ENCODE results near the gene INPP4B.

Gene INPP4B

DNA sequence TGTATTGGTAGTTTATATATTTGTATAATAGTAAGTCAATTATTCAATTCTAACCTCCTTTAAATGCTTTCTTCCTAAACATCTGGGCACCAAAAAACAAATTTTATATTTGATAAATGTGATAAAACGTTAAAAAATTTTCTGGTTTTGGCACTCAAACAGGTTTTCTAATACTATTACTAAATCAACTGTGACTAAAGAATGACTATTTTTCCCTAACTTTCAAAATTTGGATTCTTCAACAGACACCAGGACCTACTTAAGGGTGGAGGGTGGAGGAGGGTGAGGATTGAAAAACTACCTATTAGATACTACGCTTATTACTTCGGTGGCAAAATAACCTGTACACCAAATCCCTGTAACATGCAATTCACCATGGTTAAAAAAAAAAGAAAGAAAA, 654.2 kb downstream of the INPP4B start:
- no peak for DNase-seq

DNA sequence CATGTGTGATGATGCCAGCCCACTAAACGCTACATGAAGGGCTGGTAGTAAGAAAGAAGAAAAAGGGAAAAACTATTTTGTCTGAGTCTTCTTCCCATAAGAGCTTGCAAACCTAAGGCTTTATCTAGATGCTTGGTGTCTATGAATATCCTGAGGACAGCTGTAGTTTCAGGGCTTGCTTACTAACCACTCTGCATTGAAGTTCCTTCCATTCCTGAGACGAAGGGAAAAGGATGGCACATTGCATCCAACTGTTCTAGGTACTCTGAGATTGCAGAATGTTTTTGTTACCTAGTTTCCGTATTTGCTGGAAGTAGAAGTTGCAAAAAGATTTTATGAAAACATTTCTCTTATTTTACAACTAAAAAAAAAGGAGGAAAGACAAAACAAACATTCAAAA, 665.1 kb downstream of the INPP4B start:
- DNase-seq = no peak

DNA sequence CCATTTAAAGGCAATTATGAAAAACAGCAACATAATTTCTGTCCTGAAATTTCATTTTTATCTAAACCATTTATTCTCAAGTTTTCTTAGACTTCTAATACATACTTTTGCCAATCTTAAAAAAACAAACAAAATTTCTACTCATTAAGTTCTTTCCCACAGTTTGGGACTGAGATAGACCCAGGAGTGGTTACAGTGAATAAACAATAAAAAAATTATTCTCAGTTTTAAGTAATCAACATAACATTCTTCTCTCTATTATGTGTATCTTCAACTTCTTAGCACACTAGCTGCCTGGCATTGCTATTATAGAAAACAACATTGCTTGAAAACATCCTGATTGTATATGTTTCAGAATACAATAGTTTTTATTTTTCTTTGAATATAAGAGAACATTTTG, 676.9 kb downstream of the INPP4B start:
- no peak for DNase-seq

DNA sequence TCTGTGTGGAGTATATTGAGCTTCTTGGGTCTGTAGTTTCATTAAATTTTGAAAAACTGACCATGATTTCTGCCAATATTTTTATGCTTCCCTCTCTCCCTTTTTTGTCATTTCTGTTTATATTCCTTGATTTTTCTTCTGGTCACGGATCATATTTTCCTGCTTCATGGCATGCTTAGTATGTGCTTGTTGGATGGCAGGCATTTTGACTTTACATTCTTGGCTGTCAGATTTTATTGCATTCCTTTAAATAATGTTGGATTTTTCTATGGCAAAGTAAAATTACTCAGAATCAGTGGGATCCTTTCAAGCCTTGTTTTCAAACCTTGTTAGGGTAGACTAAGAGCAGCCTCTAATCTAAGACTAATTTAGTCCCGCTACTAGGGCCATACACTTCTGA, 677.9 kb downstream of the INPP4B start:
- DNase-seq = no peak

DNA sequence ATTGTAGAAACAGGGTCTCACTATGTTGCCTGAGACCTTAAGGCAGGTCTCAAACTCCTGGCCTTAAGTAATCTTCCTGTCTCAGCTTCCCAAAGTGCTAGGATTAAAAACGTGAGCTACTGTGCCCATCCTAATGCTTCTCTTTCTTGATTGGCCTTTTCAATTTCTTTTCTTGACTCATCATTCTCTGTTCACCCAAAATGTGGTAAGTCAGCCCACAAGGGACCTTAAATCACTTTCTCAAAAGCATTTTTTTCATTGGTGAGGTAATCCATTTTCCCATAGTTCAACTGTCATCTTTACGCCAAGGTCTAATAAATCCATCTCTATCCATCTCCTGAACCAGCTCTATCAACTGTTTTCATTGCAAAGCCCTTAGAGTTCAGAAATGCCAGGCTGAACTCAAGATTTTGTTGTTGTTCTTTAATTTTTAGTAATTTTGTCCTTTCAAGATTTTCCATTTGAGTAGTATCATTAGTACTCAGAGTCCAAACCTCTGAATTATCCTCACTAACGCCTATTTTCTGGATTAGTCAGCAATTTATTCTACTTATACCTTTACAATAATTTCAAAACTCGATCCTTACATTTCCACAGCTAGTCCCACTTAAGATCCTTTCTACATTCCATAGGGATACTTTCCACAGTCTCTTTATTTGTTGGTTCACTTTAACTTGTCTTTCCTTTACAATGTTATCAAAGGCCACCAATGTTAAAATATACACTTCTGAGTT, 681.2 kb downstream of the INPP4B start:
- DNase-seq = no peak

DNA sequence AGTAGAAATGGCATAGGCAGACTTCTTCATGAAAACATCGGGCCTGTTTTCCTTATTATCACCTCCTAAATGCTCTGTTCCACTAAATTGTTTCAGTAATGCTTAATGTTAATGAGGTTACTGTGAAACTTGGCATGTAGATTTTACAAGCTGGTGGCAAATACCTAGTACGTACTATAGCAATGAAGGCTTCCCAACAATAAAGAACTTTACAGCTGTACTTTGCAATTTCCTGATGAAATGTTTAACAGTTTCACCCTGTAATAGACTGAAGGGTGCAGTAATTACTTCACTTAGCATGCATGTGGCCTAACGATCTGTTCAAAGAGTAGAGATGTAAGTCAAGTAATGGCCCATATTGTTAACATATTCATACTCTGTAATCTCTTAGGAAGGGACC, 685.0 kb downstream of the INPP4B start:
- no peak for DNase-seq

DNA sequence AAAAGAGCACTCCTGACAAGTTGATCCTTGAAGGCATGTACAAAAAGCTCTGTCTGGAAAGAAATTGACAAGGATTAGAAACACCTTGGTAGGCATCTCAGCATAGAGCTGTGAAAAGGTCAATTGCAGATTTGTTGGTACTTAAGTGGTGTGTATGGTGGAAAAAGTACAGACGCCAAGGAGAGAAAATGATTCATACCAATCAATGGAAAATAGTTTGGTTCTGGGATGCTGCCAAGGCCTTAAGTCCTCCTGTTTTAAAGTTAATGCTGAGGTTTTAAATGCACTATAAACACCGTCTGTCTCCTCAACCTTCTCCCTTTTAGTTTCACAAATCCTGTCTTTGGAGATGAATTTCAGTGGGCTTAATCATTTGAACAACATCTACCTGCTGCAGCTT, 685.6 kb downstream of the INPP4B start:
- no peak for DNase-seq

DNA sequence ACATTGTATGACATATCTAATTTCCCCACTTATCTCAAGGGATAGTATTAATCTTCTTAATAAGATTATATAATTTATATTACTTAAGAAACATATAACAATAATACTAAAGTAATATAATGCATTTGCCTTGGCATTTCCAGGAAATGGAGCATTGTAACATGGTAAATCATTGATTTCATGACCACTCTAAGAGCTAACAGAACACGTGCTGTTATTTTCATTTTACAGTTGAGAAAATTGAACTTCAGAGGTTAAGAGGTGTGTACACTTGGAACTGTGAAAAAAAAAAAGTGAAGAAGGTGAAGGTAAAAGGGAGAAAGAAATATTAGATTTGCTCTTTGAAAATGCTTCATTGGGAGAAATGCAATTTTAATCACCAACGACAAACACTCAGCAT, 687.1 kb downstream of the INPP4B start:
- no peak for DNase-seq

DNA sequence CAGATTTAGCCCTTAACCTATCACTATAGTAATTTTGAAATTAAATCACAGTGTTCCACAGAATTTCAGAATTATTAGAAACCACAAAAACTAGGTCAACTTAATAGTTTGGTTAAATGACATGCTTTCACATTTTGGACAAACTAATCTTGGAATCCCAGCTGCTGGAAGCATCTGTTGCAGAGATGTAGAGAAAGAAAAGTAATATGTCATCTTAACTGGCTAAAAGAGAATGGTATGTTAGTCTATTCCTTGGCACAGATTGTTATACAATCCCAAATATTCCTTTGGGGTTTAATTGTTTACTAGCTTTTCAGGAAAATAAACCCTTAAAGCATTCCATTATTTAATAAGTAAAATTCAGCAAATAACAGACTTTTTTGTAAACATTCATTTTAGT, 689.8 kb downstream of the INPP4B start:
- no peak for DNase-seq

DNA sequence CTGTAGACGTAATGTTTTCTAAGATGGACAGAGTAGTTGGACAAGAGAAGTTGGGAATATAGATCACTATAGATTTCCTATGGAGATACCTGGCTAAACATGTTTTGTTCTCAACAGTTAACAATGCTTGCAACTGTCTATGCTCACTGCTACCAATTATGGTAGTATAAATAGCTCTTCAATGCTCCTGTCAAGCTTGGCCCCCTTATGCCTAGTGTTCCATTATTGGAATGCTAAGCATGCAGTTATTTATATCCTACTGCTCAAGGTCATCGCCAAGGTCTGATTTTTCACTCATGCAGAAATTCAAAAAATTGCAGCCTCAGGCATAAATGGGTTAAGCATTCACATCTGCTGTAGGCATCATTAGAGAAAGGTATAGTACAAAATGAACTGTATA, 690.8 kb downstream of the INPP4B start:
- no peak for DNase-seq

DNA sequence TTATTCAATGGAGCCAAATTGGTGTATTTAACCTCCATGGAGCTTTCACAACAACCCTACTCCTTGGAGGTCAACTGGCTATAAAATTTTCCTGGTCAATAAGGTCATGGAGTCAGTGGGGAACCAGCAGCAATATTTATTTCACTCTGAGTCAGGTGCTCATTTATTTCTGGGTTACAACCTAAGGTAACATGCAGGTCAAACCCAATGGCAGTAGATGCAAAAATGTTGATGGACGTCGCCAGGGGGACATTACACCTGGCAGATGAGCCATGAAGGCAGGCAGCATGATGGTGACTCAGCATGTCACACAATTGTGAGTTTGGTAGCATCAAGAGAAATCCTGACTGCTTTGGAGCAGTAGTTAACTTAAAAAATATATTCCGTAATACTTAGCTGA, 695.6 kb downstream of the INPP4B start:
- DNase-seq = no peak

DNA sequence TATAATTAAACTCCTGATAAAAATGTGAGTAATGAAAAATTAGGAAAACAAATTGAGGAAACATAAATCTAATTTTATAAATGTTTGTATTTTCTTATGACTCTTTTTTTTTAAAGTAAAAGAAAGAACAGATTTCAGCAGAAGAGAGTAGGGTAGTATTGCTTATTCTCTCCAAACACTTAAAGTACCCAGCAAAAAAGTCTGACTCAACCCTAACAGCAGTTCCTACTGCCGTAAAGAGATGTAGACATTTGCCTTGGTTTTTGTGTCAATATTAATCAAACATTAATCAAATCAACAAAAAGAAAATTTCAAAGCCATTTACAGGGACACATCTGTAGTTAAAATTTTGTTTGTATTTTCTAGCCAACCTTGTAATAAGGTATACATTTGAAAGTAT, 701.3 kb downstream of the INPP4B start:
- DNase-seq = no peak

DNA sequence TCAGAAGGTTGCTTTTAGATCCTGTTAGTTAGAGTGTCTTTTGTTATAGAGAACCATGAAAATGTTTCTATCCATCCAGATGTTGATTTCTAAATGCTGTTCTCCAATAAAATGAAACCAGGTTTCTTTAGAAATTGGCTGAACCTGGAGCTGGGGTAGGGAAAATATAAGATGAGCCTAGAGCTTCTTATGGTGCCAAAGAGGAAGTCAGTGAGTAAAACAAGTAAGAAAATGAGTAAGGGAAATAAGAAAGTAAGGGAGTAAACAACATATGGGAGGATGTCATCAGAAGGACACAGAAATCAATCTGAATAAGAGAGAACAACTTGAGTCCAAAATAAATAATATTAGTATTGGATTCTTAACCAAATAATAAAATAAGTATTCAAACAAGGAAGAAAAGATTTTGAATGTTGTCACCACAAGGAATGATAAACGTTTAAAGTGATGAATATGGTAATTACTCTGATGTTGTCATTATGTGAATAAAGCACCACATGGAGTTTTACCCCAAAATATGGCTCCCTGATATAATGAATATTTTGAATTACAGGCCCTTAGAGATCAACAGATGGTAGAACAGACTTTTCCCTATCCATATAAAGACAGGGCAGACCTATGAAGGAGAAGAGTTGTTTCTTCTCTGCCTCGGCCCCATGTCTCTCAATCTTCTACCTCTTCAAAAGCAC, 703.6 kb downstream of the INPP4B start:
- DNase-seq = no peak

DNA sequence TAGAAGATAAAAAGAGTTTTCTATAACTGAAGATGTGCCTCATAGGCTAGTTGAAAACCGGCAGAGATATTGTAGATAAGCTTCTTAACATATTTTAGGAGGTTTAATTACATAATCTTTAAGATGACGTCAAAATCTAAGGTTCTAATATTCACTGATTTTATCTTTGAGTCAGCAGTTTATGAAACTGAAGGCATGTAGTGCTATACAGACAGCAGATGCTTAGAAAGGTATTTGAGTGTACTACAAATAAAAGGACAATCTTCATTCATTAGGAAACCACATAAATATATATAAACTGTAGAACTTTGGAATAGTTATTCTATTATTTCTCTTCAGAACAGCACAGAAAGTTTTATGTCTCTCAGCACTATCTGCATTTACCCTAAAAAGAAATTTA, 704.9 kb downstream of the INPP4B start:
- no peak for DNase-seq

DNA sequence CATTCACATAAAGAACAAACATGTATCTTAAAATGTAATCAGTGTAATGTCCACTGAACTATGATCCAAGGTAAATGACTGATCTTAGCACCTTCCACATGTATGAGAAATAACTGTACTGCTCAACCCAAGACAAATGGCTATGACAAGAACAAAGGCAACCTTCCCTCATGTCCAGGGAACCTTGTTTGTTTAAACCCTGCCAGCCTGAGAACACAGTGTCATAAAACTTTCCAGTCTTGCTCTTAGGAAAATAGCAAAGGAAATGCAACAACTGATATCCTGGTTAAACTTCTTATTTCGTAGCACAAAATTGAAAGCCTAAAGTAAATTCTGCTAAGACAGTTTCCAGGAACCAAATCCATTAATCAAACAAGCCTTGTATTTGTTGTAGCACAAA, 715.4 kb downstream of the INPP4B start:
- DNase-seq = no peak

DNA sequence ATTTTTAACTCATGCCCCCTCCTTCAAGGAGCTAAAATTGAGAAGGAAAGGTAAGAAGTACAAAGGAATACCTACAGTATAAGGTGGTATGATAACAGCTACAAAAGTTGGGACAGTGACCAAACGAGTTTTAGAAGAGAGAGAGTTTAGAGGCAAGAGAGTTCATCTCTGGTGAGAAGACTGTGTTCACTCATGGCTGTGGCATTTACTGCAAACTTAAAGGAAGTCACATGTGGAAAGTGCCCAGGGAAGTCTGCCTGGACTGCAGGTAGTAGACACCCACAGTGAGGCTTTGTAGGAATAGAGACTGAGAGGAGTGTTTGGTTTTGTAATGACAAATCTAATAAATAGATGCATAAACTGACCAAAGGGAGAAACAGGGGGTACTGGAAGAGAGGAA, 716.2 kb downstream of the INPP4B start:
- no peak for DNase-seq

DNA sequence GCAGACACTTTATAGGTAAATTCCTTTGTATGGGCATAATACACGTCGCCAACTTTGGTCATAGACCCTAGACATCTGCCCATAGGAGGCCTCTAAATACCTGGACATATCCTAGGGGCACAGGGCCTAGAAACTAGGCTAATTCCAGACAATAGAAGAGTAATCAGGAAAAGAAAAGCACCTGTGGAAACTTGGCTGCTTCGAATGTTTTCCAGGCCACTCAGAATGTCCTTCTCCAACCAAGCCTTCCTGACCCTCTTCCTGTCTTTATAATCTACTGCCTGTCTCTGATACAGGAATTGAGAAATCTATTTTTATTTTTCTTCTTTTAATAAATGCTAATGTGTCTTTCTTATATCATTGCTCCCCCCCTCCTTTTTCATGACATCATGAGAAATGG, 716.6 kb downstream of the INPP4B start:
- no peak for DNase-seq

DNA sequence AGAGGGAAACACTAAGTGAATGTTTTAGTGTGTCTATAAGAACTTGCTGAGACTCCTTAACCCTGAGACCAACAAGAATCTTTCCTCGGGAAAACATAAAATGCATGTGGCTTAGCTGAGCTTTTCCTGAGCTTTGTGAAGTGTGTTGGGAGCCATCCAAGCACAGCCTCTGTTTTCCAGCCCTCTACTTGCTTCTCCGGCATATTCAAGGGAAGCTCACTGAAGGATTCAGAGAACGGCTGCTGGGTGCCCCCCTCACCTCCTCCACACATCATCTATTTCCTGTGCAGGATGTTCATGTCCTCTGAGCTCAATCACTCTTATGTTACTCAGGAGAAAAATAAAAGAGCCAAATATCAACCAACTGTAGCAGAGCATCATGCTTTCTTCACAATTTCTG, 717.6 kb downstream of the INPP4B start:
- DNase-seq = no peak

DNA sequence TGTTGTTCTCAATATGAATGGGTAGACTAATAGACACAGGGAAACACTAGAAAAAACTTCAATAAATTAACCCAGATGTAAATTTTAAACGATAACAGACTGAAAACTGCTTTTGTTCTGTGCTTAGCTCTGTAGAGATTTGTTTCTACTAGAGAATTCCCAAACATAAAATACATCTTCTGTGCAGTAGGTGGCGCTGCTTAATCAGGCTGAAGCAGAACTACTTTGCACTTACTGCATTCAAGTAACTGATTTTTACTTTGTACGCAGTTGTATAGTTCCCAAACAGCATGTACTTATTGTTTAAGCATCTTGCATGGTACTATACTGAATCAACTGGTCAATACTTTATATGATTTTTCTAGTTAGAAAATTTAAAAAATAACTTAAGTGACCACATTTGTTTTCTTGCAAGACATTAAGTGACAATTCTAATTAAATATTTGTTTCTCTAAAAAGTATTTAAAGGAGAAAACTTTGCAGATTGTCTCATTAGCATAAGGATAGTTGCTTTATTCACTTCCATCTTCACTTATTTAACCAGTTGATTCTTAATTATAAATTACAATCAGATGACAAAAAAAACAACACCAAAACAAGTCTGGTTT, 719.1 kb downstream of the INPP4B start:
- DNase-seq = peak; percentile 77

DNA sequence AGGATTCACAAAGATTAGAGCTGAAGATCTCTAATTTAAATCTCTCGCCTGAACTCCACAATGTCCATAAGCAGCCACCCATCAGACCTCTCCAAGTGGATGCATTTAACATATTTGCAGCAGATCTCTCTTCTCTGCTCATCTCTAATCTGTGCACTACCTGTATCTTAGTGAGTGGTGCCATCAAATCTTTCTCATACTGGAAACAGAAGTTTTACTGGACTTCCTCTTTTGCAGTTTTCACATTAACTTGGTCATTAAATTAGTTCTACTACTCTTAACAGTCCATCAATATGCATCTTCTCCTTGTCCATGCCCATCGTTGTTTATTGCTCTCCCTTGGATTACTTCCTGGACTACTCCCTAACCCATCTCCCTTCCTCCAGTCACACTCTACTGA, 721.2 kb downstream of the INPP4B start:
- no peak for DNase-seq

DNA sequence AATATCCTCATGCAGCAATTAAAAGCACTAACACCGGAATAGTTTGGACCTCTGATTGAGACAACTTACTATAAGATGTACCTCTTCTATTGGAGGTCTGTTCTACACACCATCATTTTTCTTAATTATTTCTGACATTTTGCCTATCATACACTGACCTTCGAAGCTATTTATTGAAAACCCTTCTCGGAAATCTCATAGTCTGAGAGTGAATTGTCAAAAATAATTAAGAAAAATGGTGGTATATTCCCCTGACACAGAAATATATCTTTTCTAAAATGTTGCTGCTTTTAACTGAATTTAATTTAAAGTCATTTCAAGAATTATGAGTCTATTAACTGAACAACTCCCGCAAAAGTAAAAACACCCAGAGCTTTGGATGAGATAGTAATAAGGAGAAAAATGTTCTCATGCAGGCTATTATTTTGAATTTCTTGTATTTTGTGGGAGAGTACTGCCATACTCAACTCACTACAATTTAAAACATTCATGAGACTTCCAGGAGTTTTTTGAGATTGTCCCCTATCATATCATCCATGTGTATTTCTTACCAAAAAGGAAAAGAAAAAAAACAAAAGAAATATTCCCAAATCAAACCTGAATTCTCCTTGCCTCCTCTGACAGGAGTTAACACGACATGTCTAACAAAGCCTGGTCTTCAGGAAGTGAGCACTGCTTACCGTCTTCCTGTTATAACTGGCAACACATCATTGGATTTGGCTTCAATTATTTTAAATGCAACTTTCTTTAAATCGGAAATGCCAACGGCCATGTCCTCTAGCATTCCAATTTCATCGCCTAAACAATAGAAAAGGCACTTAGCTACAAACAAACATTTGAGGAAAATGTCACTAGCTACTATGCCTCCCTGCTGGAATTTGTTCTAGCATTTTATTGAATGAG, 724.4 kb downstream of the INPP4B start:
- no peak for DNase-seq

DNA sequence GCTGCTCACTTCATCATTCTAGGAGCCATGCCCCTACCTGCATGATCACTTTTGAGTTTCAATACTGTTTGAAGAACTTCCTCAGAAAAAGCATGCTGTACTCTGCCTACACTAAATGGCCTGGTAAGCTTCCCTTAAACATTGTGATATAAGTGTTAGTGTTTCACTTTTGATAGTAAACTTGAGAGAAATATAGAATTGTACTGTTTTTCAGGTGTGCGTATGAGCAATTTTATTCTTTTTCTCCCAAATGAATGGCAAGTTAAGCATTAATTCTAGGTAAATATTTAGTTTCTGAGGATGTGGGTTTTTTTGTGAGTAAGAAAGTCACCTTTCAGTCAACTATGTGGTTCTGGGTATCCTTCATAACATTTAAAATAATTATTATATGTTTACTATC, 725.2 kb downstream of the INPP4B start:
- no peak for DNase-seq

DNA sequence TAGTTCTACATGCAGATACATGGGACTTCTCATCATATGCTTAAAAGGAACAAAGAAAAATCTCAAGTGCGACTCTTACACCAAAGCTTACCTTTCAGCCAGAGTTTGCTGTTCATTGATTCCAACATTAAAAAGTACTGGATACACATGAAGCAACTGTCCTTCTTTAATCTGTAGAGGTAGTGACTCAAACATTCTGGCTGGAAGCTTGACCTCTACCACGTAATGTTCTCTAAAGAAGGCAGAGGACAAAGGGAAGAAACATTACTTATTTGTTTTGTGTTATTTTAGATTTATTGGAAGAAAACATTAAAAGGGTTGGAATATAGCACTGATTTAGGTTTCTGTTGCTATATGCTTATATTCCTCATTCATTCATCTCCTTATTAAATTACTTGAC, 733.6 kb downstream of the INPP4B start:
- no peak for DNase-seq

DNA sequence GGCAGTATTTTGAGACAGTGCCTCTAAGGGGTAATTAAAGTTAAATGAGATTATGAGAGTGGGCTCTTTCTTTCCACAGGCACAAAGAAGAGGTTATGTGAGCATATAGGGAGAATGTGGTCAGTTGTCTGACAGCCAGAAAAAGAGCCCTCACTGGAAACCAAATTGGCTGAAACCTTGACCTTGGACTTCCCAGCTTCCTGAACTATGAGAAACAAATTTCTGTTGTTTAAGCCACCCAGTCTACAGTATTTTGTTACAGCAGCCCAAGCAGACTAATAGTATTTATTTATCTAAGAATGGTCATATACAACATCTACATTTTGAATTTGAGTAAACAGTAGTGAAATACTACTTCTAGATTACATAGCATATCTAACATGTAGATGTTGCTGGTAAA, 736.0 kb downstream of the INPP4B start:
- no peak for DNase-seq

Data from CD4-positive, alpha-beta T cell treated with Interleukin-21 for 1 hour (primary cell).